GM12874 (cell line): ENCODE measurements around the gene LRRC25.

ENCODE experiments used
- CTCF ChIP-seq: IDR thresholded peaks from 2 replicates; pipeline ENCODE4 v1.5.1; 2011; ENCODE audit warnings: low read depth, mild to moderate bottlenecking, control low read depth, low read length, moderate library complexity; ENCODE audit not compliant: insufficient read depth

The LRRC25 gene

DNA sequence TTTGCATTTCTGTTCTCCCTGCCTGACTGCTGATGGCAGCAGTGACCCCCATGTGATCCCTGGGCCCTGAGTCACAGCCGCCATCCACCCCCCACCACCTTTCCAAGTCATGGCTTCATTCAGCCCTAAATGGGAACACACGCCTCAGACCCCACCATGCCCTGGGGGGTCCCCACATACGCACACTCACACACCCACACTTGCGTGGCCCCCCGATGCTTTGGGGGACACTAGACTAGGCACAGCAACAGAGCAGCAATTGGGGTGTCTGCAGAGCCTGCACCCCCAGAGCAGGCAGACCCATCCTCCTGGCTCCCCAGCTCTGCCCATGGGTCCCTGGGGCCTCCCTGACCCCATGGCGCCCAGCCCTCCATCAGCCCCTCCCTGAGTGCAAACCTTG, 46.0 kb upstream of the LRRC25 start:
- TF ChIP-seq CTCF: no peak

DNA sequence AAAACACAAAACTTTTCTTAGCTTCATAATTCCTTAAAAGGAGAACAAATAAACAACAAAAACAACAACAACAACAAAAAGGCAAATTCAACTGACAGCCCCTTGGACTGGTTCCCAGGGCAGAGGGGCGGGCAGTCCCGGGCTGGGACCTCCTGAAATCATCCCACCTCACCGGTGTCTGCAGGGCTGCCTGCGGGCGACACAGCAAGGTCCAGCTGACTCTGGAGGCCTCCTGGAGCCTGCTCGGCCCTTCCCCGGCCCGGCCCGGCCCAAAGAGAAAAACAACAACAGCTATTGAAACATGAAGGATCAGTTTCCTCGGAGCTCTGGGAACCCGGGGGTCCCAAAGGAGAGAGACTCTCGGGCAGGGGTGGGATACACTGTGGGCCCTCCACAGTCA, 45.5 kb upstream of the LRRC25 start:
- no peak for TF ChIP-seq CTCF

DNA sequence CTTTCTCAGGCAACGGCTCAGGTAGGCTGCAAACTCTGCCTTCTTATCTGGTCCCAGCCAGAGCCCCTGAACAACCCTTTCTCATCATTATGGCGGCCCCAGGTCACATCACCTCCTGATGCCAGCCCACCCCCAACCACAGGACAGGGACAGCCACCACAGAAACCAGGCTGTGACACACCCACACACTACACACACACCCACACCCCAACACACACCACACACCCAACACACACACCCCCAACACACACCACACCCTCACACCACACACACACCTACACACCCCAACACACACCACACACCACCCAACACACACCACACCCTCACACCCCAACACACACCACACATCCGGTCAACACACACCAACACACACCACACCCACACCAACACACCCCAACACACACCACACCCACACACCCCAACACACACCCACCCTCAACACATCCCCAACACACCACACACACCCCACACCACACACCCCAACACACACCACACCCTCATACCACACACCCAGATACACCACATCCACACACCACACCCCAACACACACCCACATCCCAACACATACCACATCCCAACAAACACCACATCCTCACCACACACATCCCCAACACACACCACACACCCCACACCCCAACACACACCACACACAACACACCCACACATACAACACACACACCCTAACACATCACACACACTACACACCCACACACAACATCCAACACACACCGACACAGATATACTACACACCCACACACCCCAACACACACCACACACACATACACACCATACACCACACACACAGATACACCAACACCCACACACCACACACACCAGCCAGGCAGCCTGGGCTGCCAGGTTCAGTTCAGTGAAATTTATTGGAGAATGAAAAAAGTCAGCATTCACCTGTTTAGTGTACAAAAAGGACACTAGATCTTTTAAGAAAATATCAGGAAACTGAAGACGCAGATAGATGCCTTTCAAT, 44.7 kb upstream of the LRRC25 start:
- no peak for TF ChIP-seq CTCF

DNA sequence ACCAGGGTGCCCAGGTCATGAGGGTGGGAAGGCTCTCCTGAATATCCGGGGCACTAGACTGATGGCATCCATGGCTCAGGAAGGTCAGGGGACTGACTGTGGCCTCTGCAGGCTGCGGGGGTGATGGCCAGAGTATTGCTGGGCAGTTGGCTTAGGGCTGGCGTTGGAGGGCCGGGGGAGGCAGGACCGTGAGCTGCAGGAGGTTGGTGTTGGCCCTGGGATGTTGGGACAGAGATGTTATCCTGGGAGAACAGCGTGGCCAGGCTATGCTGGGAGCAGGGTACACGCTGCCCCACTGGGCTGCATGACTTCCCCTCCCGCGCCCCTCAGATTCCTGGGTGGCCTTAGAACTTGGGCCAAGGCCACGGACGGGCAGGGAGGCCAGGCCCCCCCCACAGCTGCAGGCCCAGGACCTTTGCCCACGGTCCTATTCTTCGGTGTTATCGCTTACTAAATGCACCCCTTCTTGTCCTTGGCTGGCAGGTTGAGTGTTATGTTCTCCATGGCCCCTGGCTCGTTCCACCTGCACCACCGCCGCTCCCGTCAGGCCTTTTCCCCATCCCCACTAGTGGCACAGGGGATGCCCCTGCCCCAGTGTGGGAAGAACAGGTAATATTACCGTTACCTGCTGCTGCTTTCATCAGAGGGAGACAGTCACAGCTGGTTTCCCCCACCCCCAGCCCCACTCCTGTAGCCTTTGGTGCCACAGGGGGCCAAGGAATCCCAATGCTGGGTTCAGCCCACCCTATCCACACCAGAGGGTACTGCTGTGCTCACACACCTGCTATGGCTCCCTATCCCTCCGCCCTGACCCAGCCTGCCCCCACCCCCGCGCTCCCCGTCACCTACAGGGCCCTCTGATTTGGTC, 43.7 kb upstream of the LRRC25 start:
- TF ChIP-seq CTCF: no peak

DNA sequence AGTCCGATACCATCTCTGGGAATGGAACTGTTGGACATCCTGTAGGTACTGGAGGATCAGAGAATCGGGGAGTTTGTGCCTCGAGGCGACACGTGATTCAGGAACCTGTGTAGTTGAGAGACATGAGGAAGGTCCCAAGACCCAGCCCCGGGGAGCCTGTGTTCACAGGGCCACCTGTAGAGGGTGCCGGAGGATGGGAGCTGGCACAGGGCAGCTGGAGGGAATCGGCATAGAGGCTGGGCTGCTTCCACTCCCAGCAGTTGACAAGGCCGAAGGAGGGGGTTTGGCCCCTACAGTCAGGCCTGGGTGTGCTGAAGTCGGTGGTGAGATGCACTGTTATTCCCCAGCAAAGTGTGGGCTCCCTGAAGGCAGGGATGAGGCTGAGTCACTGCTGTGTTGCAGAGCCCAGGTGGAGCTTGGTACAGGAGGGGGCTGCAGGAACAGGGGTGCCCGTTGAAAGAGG, 43.0 kb upstream of the LRRC25 start:
- peak; percentile 58 for TF ChIP-seq CTCF

DNA sequence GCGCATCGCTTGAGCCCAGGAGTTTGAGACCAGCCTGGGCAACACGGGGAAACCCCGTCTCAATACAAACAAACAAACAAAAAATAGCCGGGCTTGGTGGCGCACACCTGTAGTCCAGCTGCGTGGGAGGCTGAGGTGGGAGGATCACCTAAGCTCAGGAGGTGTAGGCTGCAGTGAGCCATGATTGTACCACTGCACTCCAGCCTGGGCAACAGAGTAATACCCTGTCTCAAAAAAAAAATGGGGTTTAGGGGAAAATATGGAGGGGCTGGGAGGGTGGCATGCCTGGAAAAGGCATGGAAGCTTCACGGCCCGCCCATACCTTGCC, 42.5 kb upstream of the LRRC25 start:
- no peak for TF ChIP-seq CTCF
